Measurements from ENCODE around the gene TNK2.

TNK2 gene

DNA sequence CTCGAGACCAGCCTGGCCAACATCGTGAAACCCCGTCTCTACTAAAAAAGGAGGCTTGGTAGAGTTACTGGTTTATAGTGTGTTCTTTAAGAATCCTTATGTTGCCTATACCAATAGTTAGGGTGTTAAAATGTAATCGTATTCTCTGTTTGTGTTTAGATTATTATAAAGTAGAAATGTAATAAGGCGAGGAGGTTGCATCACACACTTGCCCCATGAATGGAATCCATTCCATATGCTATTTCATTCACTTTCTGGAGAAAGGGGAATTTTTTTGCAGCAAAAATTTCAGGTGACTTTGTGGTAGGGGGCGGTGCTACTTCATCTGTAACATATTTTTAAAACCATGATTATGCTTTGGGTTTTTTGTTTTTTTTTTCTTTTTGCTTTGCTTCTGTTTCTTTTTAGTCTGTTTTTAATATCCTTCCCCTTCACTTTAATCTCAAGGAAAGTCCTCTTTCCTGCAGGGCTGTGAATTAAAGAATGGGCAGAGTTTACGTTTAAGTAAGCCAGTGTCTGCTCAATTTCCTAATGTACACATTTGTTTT lies 63.6 kb downstream of the TNK2 start:
- TF ChIP-seq, protein P1, sequence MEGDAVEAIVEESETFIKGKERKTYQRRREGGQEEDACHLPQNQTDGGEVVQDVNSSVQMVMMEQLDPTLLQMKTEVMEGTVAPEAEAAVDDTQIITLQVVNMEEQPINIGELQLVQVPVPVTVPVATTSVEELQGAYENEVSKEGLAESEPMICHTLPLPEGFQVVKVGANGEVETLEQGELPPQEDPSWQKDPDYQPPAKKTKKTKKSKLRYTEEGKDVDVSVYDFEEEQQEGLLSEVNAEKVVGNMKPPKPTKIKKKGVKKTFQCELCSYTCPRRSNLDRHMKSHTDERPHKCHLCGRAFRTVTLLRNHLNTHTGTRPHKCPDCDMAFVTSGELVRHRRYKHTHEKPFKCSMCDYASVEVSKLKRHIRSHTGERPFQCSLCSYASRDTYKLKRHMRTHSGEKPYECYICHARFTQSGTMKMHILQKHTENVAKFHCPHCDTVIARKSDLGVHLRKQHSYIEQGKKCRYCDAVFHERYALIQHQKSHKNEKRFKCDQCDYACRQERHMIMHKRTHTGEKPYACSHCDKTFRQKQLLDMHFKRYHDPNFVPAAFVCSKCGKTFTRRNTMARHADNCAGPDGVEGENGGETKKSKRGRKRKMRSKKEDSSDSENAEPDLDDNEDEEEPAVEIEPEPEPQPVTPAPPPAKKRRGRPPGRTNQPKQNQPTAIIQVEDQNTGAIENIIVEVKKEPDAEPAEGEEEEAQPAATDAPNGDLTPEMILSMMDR (IDR thresholded peaks at IDR 0.05), result no peak
- Mint-ChIP-seq H3K4me3 (no peak overlapping the region), H3K27ac (no peak overlapping the region), H3K27me3 (ENCODE audit: low read depth, poor library complexity) (peaks cover 4% of the 10 kb centered on the region), H3K9me3 (no peaks in the 10 kb centered on the region), H3K36me3 (ENCODE audit: low read depth) (no peaks in the 10 kb centered on the region), H3K4me1 (peaks cover 14% of the 10 kb centered on the region)
- DNase-seq, result no peak

DNA sequence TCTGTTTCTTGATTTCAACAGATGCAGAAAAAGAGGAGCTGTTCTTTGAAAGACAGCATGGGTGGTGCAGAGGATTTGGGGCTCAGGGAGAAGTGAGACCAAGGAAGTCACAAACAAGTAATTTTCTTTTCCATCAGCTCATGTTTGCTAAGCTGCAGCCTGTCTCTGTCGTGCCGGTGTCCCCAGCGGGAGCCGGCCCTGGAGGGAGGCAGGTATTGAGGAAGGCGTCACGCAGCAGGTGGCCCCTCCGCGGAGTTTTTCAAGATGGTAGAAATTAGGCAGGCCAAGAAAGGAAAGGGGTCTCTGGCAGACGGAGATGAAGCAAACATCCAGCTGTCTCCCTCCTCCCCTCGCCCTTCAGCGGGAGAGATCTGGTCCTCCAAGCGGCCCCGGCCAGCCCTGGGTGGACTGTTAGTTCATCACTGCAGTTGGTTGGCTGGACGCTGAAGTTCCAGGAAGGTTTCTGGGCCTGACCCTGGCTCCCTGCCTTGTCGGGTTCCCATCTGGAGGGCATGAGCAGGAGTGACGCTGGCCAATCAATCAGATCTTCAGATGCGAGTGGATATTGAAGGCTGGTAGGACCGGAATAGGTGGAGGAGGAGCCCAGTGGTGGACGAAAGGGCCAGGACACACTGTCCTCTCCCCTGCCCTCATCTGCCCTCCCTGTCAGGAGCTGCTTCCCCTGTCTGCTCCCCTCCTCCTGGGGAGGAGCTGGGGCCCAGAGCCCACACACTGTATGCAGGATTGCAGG lies 68.9 kb downstream of the TNK2 start:
- TF ChIP-seq, protein P1 (IDR thresholded peaks at IDR 0.05), result no peak
- peaks cover 29% of the 10 kb centered on the region for H3K4me1 Mint-ChIP-seq
- H3K27ac Mint-ChIP-seq, result peak overlapping the region; percentile 33
- no peak overlapping the region for H3K4me3 Mint-ChIP-seq
- DNase-seq, result no peak
- H3K36me3 Mint-ChIP-seq (ENCODE audit: low read depth), result no peaks in the 10 kb centered on the region
- H3K9me3 Mint-ChIP-seq, result peaks cover 3% of the 10 kb centered on the region
- peaks cover 11% of the 10 kb centered on the region for H3K27me3 Mint-ChIP-seq (ENCODE audit: low read depth, poor library complexity)

DNA sequence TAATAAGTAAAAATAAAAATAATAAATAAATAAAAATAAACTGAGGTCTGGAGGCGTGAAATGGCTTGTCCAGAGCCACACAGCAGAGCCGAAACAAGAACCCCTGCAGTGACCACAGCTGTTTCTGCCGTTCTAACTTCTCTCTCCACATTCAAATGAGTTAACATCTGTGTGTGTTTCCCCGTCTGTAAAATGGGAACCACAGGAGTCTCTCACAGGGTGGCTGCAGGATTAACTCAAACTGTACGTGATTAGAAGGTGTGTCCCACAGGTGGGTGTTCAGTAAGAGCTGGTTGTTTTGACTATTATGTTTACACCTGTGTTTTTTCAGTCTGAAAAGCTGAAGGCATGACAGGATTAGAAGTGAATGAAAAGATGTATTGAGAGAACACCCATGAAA lies 69.6 kb downstream of the TNK2 start:
- H3K9me3 Mint-ChIP-seq, result peaks cover 3% of the 10 kb centered on the region
- H3K4me1 Mint-ChIP-seq, result peaks cover 29% of the 10 kb centered on the region
- no peak for DNase-seq
- TF ChIP-seq, protein P1 (IDR thresholded peaks at IDR 0.05), result no peak
- H3K27ac Mint-ChIP-seq, result no peak overlapping the region
- no peaks in the 10 kb centered on the region for H3K36me3 Mint-ChIP-seq (ENCODE audit: low read depth)
- peaks cover 14% of the 10 kb centered on the region for H3K27me3 Mint-ChIP-seq (ENCODE audit: low read depth, poor library complexity)
- no peak overlapping the region for H3K4me3 Mint-ChIP-seq

DNA sequence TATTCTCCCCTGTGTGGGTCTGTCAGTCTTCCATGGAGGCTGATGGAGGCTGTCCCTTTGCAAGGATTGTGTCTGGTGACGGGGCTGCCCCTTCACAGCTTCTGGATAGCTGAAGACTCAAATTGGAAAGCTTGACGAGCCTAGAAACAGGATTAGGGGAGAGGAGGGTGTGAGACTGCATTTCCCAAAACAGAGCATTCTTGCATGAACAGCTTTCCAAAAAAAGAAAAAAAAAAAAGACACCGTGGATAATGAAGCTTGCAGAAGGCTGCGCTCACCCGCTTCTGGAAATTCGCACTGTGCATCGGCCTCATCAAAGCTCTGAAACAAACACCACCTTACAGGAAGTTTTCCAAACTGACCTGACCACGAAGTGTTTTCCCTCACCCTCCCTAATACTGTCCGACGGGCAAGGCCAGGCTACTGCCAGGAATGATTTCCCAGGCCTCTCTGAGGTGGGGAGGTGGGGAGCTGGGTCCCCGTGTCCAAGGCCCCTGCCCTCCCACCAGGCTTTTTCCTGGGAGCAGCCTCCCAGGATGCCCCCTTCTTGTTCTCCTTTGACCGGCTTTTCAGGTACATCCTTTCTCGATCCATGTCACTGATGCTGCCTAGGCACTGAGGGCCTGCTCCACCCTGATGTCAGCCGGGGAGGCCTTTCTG lies 71.7 kb downstream of the TNK2 start:
- H3K9me3 Mint-ChIP-seq, result peaks cover 3% of the 10 kb centered on the region

DNA sequence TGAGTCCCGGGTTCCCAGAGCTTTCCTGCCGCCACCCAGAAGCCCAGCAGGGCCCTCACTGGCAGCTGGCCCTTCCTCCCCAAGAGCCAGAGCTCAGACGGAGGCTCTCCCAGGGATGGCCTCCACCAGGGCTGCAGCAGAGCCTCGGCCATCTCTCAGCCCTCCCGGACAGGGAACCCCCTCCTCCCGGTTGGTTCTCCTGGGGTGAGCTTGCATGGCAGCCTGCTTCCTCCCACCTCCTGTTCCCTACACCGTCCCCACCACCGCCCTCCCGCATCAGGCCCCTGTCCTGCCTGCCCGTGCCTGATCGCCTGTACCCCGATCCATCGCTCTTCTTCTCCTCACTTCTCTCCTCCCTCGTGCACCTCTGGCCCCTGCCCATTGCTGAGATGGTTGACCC lies 72.6 kb downstream of the TNK2 start:
- no peak for DNase-seq
- no peaks in the 10 kb centered on the region for H3K36me3 Mint-ChIP-seq (ENCODE audit: low read depth)
- H3K4me3 Mint-ChIP-seq, result no peak overlapping the region
- TF ChIP-seq, protein P1 (IDR thresholded peaks at IDR 0.05), result no peak
- no peak overlapping the region for H3K27ac Mint-ChIP-seq
- peaks cover 3% of the 10 kb centered on the region for H3K9me3 Mint-ChIP-seq
- peaks cover 29% of the 10 kb centered on the region for H3K4me1 Mint-ChIP-seq
- peaks cover 14% of the 10 kb centered on the region for H3K27me3 Mint-ChIP-seq (ENCODE audit: low read depth, poor library complexity)

More for the DNA sequence above, 71.7 kb downstream of the TNK2 start:
- no peaks in the 10 kb centered on the region for H3K36me3 Mint-ChIP-seq (ENCODE audit: low read depth)
- peak overlapping the region; percentile 41 for H3K27ac Mint-ChIP-seq
- no peak overlapping the region for H3K4me3 Mint-ChIP-seq
- peaks cover 29% of the 10 kb centered on the region for H3K4me1 Mint-ChIP-seq
- H3K27me3 Mint-ChIP-seq (ENCODE audit: low read depth, poor library complexity), result peaks cover 14% of the 10 kb centered on the region
- TF ChIP-seq, protein P1 (IDR thresholded peaks at IDR 0.05), result no peak
- DNase-seq, result no peak
